Astrocyte of the hippocampus (primary cell): ENCODE data around the gene SERPINB1.
"Not testable (repeated sequence)": the region's sequence is repeated elsewhere in the genome, so short reads cannot be mapped to it uniquely, and the experiment has no call there.

ENCODE experiments used
- DNase-seq: peaks from one replicate; pipeline ENCODE4 v3.0.0; 2011; ENCODE audit warnings: low read depth, low spot score

Gene SERPINB1

DNA sequence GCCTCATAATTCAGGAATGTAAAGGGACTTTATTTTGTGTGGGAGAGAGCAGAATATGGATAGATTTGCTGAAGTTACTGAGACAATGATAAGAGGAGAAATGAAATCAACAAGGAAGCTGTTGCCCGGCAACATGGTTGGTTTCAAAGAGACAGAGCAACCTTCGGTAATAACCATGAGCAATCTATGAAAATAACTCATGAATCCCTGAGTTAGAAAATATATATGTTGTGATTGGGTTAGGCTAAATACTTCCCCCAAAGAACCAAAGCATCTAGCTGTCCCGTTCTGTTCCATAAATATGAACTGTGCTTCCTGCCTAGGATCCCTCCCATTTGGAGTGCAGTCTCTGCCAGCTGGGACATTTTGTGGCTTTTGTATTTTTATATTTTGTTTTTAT is 23.1 kb downstream of the SERPINB1 start:
- DNase-seq = no peak

DNA sequence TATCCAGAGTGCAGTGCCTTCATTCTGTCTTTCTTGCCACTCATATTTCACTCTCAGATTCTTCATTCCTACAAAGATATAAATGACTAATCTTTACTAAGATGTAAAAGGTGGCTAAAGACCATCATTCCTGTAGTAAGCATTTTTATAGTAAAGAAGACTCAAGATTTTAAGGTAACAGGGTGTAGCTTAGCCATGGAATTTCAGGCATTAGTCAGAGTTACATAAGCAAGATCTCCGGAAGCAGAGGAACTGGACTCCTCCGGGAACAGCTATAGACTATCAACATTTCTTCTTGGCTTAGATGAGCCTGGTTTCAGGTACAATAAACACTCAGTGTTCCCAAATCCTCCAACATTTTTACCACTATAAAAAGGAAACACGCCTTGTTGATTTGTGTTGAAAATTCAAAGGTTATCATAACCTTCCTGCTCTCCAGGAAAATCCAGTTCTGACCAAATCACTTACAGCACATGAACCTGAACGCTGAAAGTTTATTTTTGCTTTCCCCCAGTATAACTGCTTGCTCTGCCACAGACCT is 23.7 kb downstream of the SERPINB1 start:
- DNase-seq = peak; percentile 43

DNA sequence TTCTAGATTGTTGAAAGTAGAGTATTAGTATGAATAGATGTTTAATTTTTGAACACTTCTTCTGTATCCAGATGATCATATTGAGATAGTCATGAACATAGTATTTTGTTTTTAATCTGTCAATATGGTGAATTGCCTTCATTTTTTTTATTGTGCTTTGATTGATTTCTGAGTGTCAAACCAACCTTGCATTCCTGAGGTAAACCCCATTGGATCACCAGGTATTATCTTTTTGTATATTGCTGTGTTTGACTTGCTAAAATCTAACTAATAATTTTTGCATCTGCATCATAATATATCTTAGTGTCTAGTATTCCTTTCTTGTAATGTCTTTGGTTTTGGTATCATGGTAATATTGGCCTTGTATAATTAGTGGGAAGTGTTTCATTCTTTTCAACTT is 25.5 kb downstream of the SERPINB1 start:
- no peak for DNase-seq

DNA sequence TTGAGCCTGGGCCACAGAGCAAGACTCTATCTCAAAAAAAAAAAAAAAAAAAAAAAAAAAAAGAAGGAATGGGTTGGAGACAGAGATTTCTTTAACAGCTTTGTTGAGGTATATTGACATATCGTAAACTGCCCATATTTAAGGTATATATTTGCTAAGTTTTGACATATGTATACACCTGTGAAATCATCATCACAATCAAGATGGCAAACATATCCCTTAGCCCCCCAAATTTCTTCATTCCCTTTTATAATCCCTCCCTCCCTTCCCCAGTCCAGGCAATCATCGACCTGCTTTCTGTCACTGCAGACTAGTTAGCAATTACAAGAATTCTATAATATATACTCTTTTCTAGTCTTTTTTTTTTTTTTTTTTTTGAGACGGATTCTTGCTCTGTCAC is 29.0 kb downstream of the SERPINB1 start:
- no peak for DNase-seq

DNA sequence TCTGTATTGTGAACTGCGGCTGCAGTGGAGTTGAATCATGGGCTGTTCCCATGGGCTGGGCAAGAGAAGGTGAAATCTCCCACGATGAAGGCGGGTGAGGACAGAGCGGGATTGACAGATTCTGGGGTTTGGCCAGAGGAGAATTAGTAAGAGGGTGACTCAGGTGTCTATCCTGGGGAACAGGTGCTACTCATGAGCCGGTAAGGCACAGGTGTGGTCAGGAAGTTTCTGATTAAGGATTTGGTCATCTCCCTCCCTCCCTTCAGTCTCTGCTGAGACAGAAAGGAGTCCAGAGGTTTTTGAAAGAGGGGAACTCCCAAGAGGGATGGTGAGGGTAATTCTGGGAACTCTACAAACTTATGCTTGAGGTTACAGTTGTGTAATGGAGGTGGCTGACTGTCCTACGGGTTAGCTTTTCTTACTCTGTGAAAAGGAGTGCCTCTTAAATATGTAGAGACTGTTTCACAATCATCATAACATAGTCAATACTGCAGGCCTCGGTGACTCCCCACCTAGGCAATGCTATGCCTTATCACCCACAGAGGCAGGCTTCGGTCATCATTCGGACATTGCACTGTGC is 31.5 kb downstream of the SERPINB1 start:
- DNase-seq = no peak

DNA sequence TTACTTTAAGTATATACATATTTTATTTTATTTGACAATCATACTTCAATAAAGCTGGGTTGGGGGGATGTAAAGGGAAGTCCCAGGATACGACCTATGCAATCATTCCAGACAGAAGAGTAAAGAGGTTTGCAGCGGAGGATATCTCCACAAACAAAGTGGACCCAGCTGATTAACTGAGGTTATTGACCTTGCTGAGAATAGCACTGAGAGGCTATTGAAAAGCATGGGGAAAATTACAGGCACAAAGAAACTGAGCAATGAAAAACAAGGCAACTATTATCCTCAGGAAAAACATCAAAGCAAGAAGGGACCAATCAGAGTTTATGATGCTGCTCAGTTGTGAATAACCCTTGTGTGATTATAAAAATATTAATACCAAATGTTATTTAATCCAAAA is 32.6 kb downstream of the SERPINB1 start:
- no peak for DNase-seq

DNA sequence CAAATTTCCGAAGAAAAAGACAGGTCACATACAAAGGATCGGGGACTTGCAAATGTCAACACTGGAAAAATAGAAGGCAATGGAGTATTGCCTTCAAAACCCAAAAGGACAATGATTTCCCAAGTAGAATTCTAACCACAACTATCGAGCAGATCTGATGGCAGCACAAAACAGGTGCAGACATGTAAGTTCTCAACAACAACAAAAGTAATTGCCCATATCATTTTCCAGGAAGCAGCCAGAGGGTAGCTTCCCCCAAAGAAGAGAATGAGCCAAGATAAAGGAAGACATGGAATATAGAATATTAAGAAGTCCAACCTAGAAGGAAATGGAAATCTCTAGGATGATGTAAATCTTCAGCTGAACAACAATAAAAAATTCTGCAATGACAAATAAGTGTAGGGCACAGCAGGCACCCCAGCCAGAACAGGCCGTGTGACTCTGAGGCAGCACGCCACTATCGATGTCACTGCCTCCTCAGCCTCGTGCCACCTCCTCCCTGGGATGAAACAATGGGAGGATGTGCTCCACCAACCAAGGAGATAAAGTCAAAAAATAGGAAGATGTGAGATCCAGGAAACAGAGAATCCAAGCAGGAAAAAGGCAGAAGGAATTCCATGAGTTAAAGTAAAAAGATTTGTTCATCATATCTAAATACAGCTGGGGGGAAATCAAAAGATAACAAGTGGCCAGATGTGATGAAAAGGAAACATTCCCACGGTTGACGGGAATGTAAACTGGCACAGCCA is 34.1 kb downstream of the SERPINB1 start:
- DNase-seq = no peak

DNA sequence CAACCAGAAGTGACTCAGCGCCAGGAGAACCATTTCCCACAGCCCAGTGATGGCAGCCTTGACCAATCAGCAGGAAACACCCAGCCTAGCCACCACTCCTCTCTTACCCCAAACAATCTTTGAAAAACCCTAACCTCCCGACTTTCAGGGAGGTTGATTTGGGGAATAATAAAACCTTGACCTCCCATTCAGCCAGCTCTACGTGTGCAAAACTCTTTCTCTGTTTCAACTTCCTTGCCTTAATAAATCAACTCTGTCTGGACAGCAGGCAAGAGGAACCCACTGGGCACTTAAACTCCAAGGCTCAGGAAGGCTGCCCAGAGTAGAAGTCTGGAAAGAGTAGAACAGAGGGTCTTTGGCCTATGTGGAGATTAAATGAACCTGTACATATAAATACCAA is 35.0 kb downstream of the SERPINB1 start:
- DNase-seq = no peak

DNA sequence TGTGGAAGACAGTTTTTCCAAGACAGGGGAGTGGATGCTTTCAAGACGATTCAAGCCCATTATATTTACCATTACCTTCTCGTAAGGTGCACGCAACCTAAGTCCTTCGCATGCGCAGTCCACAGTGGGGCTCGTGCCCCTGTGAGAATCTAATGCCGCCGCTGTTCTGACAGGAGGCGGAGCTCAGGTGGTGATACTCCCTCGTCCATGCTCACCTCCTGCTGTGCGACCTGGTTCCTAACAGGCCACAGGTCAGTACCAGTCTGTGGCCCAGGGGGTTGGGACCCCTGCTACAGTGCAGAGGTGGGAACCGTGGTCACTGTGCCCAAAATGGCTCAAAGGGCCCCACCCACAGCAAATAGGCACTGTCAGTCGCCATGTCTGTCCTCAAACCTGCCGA is 36.6 kb downstream of the SERPINB1 start:
- DNase-seq = no peak

DNA sequence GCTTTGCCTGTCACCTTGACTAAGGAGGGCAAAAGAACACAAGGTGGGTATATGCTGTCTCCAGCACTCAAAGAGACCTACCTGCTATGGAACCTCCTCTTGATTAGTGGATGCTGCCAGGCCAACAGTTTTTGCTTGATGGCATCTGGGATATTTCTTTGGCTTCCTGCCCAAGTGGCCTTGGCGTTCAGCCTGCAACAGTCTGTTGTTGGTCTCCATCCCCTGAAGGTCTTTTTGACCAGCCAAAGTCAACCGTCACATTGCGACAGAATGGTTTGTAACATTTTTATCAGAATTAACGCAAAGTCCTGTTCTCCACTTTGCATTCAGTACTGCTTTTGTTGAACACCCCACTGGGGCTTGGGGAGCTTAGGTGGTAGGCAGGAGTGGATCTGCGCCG is 37.1 kb downstream of the SERPINB1 start:
- no peak for DNase-seq

DNA sequence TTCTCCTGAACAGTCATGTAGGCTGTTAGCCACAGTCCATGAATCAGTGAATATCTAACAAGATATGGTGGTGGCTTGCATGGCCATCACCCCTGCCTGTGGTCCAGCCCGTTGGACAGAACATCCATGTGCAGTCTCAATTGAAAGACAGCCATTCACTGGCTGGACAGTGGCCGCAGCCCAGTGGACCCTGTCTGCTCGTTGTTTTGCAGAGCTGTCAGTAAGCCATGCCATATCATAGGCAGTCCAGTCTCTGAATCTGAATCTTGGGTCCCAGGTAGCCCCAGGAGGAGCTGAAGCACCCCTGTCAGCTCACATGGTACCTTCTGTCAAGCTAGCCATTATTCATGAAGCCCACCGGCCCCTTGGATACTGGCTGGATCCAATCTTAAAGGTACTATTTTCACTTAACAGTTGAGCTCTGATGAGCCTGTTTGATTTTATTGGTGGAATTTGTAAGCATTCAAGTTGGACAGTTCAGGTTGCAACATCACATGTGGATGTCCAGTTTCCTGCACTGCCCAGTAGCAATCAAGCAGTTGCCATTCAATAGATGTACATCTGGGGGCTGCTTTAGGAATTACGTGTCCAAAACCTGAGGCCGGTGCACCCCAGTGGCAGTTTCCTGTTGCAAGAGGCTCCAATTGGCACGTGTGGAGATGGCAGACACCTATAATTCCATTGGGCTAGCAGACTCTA is 37.8 kb downstream of the SERPINB1 start:
- no peak for DNase-seq

DNA sequence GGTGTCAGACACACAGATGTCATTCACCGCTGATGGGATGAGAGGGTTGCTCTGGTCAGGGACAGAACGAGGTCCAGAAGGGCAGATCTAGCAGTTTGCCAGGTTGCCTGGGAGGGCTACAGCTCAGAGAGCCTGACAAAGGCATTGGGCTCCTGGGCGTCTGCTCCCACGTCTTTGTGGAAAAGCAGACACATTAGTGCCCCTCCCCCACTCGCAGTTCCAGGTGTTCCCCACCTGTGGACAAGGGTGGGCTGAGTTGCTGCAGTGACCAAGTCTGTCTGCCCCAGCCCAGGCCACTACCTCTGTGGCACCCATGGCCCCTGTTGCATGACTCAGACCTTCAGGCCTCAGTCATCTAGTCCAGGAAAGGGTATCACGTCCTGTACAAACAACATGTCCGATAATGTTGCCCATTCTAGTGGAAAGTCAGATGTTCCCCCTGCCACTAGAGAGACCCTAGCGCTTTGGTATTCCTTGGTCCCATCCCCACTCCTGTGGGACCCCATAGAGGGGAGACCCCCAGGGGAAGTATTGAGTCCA is 39.1 kb downstream of the SERPINB1 start:
- no peak for DNase-seq

DNA sequence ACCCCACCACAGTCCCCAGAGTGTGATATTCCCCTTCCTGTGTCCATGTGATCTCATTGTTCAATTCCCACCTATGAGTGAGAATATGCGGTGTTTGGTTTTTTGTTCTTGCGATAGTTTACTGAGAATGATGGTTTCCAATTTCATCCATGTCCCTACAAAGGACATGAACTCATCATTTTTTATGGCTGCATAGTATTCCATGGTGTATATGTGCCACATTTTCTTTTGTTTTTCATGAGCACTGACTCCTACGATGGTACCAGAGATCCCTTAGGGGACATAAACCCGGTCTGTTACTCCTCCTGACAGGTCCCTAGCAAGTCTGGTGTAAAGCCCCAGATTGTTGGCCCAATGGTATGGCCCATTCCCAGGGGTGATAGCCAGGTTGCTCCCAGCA is 40.0 kb downstream of the SERPINB1 start:
- not testable (repeated sequence) for DNase-seq

DNA sequence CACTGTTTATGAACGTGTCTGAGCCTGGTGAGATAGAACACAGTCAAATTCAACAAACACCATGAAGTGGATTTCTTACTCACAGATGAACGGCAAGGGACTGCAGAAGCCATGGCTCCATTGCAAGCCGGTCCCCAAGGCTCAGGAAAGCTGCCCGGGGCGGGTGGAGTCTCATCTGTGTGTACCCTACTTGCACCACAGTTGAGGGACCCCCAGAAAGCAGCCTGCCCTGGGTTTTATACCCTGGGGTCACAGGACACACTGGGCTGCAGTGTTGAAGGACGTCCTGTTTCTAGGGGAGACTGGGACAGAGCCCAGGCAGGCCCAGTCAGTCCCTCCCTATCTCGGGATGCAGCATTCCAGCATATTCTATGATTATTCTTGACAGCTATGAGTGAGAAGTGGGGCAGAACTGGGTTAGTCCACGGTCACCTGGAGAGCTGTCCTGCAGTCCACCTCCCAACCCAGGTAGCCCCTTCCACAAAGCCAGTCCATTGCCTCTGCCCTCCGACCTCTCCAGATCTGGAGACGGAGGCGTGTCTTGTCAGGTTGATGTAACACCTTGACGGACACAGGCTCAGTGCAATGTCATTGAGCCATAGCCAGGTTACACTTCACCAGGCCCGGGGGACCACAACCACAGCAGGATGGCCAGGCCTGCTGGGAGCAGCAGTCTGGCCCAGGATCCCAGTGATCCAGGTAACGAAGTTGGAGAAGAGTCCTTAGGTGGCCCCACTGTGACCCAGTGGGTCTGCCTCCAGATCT is 40.9 kb downstream of the SERPINB1 start:
- no peak for DNase-seq

DNA sequence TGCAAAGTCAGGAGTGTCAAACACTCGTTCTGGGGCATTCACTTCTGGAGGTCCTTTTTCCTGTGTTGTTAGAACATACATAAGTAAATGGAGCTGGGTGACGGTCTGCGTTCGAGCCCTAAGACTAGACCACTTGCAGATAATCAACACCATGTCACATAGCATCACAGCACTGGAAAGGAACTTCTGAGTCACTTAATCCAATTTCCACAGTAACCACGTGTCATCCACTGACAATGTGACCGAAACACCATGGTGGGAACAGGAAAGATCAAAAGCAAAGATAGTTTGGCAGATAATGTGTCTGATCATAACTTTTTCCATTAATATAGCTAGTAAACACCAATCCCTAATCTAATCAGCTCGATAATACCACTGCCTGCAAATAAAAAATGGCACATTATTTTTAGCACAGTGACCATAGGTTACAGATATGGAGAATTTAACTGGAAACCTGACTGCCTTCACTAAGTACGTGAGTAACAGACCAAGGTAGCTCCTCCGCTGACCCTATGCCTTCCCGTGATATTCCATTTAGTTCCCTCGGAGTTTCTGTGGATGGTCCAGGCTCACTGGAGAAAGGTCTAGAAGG is 41.6 kb downstream of the SERPINB1 start:
- DNase-seq = no peak

DNA sequence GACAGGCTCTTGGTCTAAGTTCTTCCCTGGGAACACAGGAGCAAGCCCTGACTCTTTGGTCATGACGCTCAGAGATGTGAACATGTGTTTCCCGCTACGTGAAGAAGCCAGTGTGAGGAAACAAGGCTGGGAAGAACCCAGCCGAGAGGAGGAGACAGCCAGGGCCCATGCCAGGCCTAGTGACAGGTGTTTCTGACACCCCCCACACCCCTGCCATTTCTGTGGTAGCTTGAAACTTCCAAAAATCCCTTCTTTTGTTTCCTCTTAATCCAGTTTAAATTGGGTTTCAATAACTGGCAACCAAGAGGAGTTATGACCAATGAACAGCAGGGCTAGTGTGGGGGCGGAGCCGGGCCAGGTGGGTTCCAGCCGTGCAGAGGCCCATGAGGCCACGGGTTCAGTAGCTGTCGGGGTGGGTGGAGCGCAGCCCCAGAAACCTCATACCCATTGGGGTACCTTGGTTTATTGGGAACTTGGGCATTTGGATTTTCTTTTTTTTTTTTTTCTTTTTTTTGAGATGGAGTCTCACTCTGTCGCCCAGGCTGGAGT is 43.0 kb downstream of the SERPINB1 start:
- no peak for DNase-seq

DNA sequence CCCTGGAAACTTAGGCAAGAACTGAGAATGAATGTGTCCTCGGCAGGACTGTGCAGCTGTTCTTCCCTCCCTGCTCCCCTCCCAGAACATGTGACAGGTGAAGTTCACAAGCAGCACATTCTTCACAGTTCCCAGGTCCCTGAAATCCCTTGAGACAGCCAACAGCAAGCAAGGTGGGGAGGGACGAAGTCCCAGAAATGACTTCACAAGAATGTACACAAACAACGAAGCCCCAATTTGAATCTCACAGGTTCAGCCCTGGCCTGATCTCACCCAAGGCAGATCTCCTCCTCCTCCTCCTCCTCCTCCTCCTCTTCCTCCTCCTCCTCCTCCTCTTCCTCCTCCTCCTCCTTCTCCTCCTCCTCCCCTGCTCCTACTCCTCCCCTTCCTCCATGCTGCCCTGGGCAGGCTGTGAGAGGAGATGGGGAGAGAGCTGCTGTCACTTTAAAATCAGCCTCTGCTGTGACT is 44.1 kb downstream of the SERPINB1 start:
- DNase-seq = no peak

DNA sequence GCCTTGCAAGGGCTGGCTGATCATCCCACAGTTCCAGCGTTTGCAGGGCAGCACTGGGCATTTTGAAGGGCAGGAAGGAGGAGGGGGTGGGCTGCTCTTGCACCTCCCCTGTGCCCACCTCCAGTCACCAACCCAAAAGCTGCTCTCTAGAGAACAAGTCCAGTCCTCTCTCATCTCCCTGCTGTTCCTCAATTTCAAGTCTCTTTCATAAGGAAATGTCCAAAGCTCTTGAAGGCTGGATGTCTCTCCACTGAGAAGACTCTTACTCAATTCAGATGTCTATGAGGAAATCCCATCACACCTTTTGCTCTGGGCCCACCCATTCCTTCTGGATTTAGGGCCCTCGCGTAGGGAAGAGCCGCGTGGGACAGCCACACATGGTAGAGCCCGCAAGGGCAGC is 44.8 kb downstream of the SERPINB1 start:
- DNase-seq = no peak

DNA sequence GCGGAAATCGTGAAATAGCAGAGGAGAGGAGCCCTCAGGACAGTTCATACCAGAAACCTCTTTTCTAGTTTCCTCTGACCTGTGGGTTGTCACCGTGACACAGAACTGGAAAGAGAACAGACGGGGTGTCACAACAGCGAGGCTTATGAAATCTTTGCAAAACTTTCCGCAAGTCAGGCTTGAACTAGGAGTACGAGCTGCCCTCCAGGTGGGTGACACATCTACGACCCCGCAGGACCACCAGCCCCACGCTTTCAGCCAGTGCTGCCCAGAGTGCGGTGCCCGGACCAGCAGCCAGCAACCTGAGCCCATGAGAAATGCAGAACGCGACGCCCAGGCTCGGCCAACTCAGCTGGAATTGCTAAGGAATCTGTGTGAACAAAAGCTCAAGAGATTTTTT is 45.7 kb downstream of the SERPINB1 start:
- DNase-seq = no peak

DNA sequence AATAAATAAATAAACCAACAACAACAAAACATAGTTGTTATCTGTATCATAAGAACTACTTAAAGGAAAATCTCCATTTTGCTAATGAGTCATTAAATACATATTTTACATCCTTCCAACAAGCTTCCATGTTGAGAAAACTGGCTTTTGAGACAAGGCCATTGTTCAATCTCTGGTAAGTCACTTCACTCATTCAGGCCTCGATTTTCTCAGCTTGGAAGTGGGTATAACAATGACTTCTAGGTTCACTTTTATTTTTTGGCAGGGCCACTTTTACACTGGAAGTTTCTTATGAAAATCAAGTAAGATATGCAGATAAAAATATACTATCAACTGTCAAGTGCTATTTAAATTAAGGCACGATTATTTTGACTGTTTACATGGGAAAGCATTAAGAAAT is 46.5 kb downstream of the SERPINB1 start:
- no peak for DNase-seq

DNA sequence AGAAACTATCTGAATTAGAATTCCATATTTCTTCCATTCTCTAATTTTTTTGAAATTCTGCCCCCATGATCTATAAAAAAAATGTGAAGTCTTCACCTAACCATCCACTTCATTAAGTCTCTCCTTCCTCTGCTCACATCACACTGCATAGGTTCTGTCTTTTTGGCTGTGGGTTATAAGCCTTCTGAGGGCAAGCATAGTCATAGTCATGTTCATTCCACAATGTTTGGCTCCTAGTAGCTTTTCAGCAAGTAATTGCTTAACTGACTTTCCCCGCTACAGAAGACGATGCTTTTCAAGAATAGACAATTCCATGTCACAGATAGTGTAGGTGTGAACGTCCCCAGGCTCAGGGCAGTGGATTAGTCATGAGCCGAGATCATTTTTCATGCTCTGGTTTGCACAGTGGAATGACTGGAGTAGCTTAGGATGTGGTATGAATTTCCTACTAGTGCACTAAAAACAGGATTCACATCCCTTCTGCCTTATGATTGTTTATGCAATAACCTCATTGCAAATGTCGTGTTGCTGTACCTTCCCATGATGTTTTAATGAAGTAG is 47.4 kb downstream of the SERPINB1 start:
- DNase-seq = no peak
